ENCODE data around the gene MBP.
"Not testable (repeated sequence)": the region's sequence is repeated elsewhere in the genome, so short reads cannot be mapped to it uniquely, and the experiment has no call there.

Gene MBP

DNA sequence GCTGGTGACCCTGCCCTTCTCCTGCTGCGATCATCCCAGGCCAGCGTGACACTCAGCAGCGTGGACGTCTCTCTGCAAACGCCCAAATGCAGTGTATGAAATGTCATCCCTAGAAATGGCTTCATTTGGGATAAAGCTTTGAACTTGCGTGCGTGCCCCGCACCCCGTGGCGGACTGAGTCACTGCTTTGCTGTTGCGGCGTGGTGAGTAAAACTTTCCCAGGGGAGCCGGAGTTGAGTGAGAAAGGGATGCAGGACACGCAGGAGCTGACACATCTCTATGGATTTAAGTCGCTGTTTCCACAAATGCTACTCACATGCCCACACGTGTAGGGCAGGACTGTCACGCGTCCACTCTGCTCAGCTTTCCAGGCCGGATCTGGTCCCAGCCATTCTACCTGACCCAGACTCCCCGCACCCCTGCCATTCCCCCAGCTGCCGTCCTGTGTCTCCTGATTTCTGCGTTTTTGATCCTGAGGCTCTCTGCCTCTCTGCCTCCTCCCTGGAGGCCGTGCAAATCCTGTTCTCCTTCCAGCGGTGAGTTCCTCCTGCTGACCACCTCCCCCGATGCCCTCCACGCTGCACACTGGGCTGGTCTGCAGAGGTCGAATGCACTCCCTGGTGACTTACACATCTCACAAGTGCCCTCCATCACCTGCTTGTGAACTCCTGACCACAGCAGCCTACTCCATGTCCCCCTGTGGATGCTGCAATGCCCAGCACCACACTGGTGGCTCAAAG lies 88.9 kb downstream of the MBP start:
- DNase-seq: no peak

DNA sequence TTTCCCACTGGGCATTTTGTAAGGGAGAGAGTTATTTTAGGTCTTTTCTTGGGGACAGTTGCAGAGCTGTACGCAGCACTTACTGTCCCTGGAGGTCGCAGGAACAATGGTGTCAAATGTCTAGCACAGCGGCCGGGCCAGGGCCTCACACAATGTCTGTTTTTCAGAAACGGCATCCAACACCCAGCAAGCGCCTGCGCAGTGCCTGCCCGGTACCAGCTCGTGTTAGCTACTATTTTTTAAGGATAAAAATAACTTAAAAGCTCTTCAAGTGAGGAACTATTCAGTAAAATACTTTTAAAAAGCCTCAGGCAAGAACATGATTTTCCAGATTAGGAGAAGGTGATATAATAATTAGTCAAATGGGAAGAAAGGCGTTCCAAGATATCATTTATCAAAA lies 90.0 kb downstream of the MBP start:
- DNase-seq: no peak

DNA sequence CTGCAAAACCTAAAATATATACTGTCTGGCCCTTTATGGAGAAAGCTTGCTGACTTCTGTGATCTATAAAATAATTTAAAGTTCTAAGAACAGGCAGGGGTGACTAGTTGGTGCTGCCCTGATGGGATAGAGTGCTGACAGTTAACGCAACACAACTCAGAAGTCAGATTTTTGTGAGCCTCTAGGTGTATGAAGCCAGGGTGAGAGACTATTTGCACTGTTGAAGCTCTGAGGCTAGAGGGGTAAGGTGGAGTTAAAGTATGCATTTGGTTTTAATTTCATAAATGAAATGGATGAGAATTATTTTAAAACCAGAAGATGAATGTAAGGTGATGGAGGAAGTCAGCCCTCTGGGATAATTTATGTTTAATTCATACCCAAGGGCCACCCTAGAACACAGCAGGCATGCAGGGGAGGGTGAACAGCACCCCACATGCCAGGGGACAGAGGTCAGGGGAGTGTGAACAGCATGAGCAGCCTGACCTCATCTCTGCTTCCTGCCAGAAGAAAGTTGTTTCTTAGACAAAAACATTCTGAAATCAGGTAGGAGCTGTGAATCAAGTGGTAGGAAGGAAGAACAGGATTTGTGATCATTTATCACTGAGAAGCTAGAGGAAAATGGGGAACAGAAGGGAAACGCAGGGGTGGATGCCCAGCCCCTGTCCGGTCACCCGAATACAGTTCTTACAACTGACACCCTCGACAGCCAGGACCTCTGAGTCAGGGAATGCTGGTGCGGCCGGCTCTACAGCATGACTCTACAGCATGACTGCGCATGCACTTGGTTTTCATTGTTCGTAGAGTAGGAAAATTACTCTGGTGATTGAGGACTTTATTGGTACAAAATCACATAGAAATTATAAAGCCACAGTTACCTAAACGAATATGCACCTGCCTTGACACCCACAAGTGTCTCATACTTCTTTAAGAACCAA lies 93.1 kb downstream of the MBP start:
- DNase-seq: no peak

DNA sequence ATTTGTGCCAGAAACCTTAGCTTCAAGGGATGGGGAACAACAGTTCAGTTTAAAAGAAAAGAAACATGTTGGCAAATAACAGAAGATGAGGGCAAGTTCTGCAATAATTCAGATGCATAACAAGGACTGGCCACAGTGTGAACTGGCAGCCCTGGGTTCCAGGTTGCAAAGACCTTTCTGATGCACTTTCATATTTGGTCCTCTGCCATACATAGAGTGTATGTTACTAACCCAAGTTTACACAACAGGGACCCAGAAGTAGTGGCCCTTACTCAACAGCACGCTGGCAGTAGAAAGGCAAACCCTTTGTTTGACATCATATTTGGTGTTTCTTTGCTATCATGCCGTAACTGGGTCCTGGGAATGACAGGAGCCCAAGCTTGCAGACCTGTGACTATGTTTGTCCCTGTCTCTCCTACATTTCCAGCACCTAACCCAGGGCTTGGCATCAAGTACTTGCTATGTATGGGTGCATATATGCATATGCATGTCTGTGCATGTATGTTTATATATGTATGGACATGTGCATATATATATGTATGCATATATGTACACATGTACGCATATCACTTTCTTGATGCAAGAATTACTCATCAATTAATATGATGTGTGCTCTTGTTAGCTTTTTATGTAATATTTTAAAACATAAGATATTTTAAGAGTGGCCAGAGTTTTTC lies 94.3 kb downstream of the MBP start:
- no peak for DNase-seq

DNA sequence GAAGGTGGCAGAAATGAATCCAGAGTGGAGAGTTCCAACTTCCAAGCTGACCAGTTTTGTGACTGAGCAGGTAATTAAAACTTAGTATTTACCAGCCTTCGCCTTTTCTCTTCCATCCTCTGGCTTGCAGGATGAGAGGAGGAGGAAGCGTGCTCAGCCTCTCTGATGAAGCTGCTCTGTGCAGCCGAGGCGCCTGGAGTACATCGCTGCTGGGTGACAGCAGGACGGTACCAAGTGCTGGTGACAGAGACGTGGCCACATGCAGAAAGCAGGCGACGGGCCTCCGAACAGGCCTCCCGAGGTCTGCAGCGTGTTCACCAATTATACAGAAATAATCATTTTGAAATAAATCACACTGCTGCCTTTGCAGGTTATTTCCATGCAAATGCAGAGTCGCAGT lies 95.0 kb downstream of the MBP start:
- DNase-seq: no peak

DNA sequence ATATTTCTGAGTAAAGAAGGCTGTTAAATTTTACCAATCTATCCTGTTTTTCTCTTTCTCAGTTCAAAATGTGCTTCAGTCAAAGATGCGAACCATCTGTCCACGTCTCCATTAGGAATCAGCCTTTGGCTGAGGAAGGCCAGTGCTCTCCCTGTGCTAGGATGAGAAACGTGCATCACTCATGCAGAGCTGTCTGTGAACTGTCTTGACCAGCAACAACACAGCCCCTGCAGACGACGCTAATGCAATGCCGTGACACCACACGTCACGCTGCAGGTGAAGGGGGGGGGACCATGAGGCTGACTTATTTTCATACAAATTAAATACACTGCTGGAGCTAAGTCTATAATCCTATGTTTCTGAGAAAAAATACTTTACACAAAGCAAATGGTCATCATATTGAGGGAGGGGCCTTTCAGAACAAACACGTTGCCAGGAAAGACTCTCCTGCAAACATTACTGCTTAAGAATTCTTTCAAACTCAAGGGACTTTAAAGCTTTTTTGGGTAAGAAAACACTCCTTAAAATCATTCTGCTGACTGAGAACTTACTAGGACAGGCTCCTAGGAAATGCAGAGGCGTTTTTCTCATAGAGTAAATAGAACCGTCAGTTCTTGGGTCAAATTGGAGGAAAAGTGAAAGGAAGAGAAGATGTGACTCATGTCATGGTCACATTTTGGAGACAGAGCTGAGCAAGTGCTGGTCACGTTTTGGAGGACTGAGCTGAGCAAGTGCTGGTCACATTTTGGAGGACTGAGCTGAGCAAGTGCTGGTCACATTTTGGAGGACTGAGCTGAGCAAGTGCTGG lies 97.0 kb downstream of the MBP start:
- no peak for DNase-seq

DNA sequence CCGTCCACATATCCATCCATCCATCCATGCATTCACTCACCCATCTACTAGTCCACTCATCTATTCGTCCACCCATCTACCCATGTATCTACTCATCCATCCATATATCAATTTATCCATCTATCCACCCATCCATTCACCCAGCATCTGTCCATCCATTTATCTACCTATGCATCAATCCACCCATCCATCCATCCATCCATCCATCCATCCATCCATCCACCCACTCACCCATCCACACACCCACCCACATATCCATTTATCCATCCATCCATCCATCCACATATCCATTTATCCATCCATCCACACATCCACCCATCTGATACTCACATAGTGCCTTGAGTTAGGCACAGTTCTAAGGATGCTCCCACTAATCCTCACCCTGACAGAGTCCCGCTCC lies 99.0 kb downstream of the MBP start:
- no peak for DNase-seq

DNA sequence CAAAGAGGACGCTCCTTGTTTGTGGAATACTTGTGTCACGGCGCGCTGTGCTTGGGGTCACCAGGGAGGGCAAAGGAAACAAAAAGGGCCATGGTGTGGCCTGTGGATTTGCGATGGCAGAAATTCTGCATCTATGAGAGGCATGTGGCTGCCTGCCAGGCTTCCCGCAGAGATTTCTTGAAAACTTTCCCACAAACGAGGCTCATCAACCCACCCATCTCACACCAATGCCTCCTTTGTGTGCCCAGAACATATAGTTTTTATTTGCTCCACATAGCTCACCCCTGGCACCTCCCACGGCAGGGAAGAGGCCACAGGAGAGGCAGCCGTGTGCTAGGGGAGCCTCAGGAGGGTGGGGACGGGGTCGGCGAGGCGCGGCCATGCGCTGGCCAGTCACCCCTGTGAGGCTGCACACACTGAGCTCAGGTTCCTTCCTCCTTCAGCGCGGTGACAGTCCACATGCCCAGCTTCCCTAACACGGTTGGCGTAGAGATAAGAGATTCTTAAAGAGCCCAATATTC lies 100.3 kb downstream of the MBP start:
- DNase-seq: peak; percentile 46

DNA sequence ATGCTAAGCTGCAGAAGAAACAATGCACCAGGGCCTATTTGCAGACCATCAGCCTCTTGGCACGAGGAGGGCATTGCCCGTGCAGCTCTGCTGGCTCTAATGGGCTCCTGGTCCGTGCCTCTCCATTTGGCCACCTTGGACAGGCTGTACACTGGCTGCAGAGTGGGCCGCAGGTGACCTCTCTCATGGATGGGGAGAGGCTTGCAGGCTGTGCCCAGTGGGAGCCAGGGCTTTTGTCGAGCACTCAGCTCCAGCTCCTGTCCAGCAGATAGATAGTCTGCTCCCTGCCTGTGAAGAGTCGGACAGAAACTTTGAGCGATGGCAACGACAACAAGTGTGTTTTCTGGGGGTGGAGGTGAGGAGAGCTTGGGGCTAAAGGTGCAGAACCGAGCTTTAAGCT lies 100.9 kb downstream of the MBP start:
- DNase-seq: no peak

DNA sequence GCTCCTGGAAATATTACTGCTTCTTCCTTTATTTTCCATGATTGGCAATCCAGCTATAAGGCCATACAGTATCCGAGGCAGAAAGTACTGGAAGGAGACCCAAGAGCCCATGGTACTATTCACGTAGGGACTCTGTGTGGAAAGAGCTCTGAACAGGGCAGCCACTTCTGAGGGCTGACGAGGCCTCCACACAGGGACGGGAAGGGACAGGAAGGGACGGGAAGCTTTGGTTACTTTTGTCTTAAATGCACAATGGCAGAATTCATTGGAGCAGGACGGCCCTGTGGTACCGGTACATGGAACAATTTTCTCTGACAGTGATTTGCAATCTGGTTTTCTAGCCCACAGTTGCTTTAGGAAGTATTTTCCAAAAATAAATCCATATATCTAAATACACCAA lies 102.4 kb downstream of the MBP start:
- DNase-seq: no peak

DNA sequence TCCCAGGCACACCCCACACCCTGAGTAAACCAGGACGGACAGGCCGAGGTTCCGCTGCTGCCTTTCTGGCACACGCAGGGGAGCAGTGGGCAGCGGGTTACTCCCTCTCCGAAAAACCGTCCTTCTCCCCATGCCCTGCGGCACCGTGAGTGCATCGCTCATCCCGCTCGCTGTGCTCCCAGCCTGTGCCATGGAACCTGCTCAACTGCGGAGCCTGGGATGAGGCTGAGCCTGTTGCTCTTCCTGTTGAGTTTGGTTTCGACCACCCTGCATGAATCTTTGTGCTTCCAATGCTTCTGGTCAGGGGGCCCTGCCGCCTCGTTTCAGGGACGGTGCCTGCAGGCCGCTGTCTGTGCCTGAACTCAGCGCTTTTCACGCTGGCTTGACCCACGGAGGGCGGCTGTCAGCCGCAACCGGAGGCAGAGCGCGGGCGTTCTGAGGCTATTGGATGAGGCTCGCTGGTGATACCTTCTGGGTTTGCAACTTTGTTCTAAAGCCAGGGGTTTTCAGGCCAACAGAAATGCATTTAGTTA lies 106.7 kb downstream of the MBP start:
- no peak for DNase-seq

DNA sequence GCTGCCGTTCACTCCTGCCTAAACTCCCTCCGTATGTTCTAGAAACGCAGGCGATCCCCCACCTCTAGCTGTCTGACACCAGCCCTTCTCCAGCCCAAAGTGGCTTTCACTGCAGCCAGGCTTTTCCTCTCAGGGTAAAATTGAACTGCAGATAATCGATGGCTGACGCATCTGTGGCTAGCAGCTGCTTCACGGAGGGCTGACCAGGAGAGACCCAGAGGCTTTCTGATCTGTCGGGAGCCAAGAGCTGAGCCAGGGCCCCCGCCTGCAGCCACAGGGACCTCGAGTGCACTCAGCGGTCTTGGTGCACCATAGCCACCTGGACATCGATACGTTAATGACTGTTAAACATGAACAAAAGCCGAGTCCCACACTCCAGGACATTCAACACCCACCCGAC lies 107.5 kb downstream of the MBP start:
- DNase-seq: no peak

DNA sequence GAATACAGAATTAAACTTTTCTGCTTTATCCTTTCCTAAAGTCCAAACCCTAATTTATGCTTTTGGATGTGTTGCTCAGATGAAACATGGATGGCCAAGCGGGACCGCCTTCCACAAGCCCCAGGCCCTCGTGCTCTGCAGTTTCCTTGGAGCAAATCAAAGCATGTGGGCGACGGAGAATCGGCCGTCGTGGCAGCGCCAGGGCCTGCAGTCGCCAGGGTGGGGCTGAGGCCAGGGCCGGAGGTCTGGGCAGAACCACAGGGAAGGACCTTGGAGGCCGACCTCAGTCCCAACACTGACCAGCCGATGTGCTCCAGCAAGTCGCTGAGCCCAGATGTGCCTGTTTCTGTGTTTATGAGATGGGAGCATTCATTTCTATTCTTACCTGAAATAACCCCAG lies 108.1 kb downstream of the MBP start:
- no peak for DNase-seq

DNA sequence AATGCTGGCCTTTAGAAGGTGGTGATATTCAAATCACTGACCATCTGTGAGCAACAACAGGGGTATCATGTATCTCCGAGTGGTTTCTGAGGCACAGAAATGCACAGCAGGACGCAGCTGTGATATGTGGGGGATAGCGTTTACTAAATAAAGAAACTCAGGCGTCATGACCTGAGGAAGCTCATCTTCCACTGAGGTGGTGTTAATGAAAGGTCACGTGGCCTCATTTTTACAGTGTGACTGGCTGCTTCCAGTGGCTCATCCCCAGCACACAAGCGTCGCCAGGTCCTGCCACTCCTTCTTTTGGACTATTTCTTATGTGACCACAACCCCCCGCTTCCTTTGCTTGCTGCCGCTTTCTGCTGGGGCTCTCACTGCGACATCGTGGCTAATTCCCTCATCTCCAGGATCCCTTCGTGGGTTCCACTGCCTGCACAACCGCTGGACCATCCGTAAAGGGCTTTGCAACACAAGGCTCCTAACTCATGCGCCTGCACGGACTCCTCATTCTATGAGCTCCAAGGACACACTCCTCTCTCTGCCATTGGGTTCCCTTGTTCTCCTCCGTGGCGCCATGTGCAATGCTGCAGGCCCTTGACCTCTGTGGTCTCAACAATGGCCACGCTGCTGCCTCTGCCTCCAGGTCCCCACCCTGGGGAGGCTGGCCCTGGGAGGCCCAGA lies 109.3 kb downstream of the MBP start:
- no peak for DNase-seq

DNA sequence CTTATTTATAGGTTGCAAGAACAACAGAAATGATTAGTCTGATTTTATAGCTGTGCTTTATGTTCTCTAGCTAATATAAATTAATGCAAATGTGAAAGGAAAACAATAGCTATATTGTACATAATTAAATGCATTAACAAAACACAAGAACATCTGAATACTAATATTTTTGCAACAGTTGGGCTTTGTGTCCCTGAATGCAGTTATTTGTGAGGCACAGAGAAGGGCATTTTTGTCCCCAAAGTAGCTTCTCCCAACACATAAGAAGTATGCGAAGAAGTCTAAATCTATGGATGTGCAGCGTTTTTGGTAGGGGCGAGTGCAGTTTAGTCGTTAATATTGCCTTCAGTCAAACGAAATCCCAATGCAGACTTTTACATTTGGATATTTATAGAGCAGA lies 110.0 kb downstream of the MBP start:
- no peak for DNase-seq

DNA sequence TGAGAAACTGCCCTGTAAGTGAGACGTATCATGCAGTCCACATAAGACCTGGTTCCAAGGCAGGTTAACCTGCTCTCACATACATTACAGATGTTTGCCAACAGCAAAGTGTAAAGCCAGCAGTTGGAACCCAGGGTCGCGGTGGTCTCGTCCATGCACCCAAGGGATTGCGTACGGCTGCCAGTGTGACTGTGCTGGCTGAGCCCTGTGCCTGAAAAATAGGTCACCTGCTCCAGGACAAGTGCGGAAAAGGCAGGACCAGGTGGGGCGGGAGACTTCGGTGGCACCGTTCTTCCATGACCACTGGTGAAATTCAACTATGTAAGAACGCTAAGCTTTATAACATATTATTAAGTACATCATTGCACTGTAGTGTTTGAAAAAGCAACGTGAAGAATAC lies 110.5 kb downstream of the MBP start:
- DNase-seq: no peak

DNA sequence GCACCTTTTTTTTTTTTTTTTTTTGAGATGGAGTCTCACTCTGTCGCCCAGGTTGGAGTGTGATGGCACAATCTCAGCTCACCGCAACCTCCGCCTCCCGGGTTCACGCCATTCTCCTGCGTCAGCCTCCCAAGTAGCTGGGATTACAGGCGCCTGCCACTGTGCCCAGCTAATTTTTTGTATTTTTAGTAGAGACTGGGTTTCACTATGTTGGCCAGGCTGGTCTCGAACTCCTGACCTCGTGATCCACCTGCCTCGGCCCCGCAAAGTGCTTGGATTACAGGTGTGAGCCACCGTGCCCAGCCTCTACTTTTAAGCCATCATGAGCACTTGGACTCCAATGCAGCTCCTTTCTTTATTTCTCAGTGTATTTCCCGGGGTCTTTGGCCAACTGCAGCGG lies 111.1 kb downstream of the MBP start:
- DNase-seq: not testable (repeated sequence)

DNA sequence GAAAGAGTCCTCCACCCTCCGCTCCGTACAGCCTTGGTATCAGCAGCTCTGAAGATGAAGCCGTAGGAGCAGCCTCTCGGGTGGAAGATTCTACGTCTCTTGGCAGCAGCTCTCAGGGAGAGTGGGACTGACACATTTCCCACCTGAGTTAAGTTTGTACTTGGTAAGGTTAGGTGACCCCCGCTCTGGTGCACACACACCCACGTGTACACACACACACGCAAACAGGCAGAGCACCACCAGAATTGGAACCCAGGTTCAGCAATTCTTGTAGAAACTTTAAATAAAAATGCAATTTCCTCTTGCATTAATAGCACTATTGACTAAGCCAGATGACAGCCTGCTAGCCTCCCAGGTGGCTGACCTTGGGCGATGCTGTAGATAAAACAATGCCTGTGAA lies 111.5 kb downstream of the MBP start:
- DNase-seq: no peak

DNA sequence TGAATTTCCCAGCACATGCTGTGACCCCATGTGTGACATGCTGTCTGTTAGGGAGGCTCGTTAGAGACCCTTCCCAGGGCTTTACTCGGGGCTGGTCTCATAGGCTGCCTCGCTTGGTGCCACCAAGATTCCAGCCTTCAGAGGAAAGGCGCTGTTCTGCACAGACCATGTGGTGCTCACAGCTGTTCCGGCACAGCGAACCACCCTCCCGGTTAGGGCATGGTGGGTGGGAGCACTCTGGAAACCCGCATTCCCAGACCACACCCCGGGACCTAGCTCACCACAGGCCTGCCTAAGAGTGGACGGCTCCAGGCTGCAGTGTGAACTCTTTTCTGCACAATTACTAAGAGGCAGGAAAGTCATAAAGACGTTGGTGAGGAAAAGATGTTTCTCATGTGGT lies 112.0 kb downstream of the MBP start:
- DNase-seq: no peak

DNA sequence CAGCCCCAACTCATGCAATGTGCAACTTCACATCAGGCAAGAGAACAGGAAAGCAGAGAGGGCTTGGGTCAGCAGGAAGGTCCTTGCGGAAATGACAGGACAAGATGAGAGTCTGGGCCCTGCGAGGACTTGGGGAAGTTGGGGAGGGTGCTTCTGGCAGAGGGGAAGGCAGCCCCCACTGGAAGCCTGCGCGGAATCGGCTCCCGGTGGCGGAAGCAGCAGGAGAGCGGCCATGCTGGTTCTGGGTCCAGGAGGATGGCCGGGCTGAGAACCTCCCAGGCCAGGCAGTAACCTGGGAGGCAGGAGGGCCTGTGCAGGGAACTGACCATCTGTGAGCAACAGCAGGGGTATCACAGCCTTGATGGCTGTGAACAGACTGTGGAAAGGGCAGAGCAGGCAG lies 112.9 kb downstream of the MBP start:
- no peak for DNase-seq

DNA sequence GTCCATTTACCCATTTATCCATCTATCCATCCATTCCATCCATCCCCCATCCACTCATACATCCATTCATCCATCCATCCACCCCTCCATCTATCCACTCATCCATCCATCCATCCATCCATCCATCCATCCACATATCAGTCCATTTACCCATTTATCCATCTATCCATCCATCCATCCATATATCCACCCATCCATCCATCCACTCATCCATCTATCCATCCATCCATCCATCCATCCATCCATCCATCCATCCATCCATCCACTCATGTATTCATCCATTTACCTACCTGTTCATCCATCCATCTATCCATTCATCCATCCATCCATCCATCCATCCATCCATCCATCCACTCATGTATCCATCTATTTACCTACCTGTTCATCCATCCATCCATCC lies 113.9 kb downstream of the MBP start:
- not testable (repeated sequence) for DNase-seq

DNA sequence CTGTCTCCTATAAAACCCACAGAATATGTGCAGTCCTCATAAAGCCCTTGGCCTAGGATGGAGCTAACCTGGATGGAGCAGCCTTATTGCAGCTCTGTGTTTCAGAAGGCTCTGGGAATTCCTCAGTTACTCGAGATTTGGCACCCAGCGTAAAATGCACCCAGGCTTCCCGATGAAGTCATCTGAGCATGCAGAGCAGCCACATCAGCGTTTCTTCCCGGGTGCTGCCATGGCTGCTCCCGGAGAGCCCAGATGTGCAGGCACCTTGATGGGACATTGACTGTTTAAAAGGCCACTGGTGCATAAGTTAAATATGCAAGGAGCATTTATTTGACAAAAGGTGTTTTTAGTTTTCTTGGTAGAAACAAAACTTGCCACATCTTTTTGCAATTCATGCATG lies 115.2 kb downstream of the MBP start:
- no peak for DNase-seq

Measured in femur (tissue), 1 donor.